ENCODE measurements around the gene CECR2.
"Not testable (repeated sequence)": the region's sequence is repeated elsewhere in the genome, so short reads cannot be mapped to it uniquely, and the experiment has no call there.

Gene CECR2

GRCh38 chr22:17523925-17524324 lies 154.7 kb downstream of the CECR2 start:
- no peak for FAIRE-seq

- no peak for FAIRE-seq
Measured at GRCh38 chr22:17536269-17536668, 167.0 kb downstream of the CECR2 start.

- no peak for FAIRE-seq
Measured at GRCh38 chr22:17537155-17537554, 167.9 kb downstream of the CECR2 start.

GRCh38 chr22:17540481-17540880 lies 171.2 kb downstream of the CECR2 start:
- FAIRE-seq, result no peak

GRCh38 chr22:17541476-17541875 lies 172.2 kb downstream of the CECR2 start:
- no peak for FAIRE-seq

GRCh38 chr22:17542452-17542851 lies 173.2 kb downstream of the CECR2 start:
- FAIRE-seq, result no peak

GRCh38 chr22:17548010-17548755 lies 178.9 kb downstream of the CECR2 start:
- FAIRE-seq, result no peak

- FAIRE-seq, result no peak
Measured at GRCh38 chr22:17548756-17549035, 179.4 kb downstream of the CECR2 start.

GRCh38 chr22:17549183-17549582 lies 179.9 kb downstream of the CECR2 start:
- no peak for FAIRE-seq

- no peak for FAIRE-seq
Measured at GRCh38 chr22:17549655-17550054, 180.4 kb downstream of the CECR2 start.

- FAIRE-seq, result no peak
Measured at GRCh38 chr22:17552737-17553136, 183.5 kb downstream of the CECR2 start.

- FAIRE-seq, result no peak
Measured at GRCh38 chr22:17554814-17555213, 185.6 kb downstream of the CECR2 start.

GRCh38 chr22:17559188-17559587 lies 189.9 kb downstream of the CECR2 start:
- FAIRE-seq, result no peak

- no peak for FAIRE-seq
Measured at GRCh38 chr22:17562906-17563870, 193.9 kb downstream of the CECR2 start, which contains the start of gene SLC25A18. TSS of gene SLC25A18 (plus strand) at chr22:17563498. CDS start at chr22:17579945, 16,447 bp downstream.

GRCh38 chr22:17563936-17564391 lies 194.7 kb downstream of the CECR2 start:
- peak; percentile 54 for FAIRE-seq

GRCh38 chr22:17566016-17566687 lies 196.9 kb downstream of the CECR2 start:
- FAIRE-seq, result not testable (repeated sequence)

GRCh38 chr22:17566776-17567175 lies 197.5 kb downstream of the CECR2 start:
- FAIRE-seq, result no peak

- FAIRE-seq, result no peak
Measured at GRCh38 chr22:17569971-17570511, 200.8 kb downstream of the CECR2 start.

- FAIRE-seq, result no peak
Measured at GRCh38 chr22:17570851-17571631, 201.8 kb downstream of the CECR2 start.

- no peak for FAIRE-seq
Measured at GRCh38 chr22:17575151-17575550, 205.9 kb downstream of the CECR2 start.

- FAIRE-seq, result no peak
Measured at GRCh38 chr22:17575681-17576080, 206.4 kb downstream of the CECR2 start.

GRCh38 chr22:17576470-17576869 lies 207.2 kb downstream of the CECR2 start:
- no peak for FAIRE-seq

All from endometrium (tissue), 2 donors.